DMS153 treated with DMSO at 0.1 percent for 48 hours (cell line): ENCODE measurements around the gene HERC3.

Experiments used
- DNase-seq: peaks from one replicate; lab custom pipeline; 2025; ENCODE audit not compliant: unreplicated experiment; lab: John Stamatoyannopoulos, UW

The HERC3 gene

GRCh38 chr4:88659055-88659889 is 67.0 kb downstream of the HERC3 start:
- peak; percentile 50 for DNase-seq

GRCh38 chr4:88659890-88660208 is 67.6 kb downstream of the HERC3 start:
- DNase-seq = no peak

- no peak for DNase-seq
Measured at GRCh38 chr4:88660446-88661294, 68.4 kb downstream of the HERC3 start.

- DNase-seq = no peak
Measured at GRCh38 chr4:88661739-88662138, 69.5 kb downstream of the HERC3 start.

- DNase-seq = peak; percentile 1
Measured at GRCh38 chr4:88672987-88673386, 80.7 kb downstream of the HERC3 start.

- no peak for DNase-seq
Measured at GRCh38 chr4:88673886-88674285, 81.6 kb downstream of the HERC3 start.

GRCh38 chr4:88674565-88674964 is 82.3 kb downstream of the HERC3 start:
- DNase-seq = no peak

GRCh38 chr4:88674979-88675378 is 82.7 kb downstream of the HERC3 start:
- no peak for DNase-seq

- DNase-seq = no peak
Measured at GRCh38 chr4:88675543-88675942, 83.3 kb downstream of the HERC3 start.

- no peak for DNase-seq
Measured at GRCh38 chr4:88681209-88681608, 88.9 kb downstream of the HERC3 start.

GRCh38 chr4:88690355-88690754 is 98.1 kb downstream of the HERC3 start:
- DNase-seq = no peak

GRCh38 chr4:88693792-88694191 is 101.5 kb downstream of the HERC3 start:
- no peak for DNase-seq

GRCh38 chr4:88696630-88697029 is 104.3 kb downstream of the HERC3 start:
- DNase-seq = no peak

GRCh38 chr4:88697141-88697540 is 104.9 kb downstream of the HERC3 start:
- DNase-seq = no peak

GRCh38 chr4:88697588-88698329 is 105.5 kb downstream of the HERC3 start, which contains the start of gene NAP1L5:
TSS of gene NAP1L5 (minus strand) at chr4:88697829. CDS start at chr4:88697754, 75 bp downstream.
- DNase-seq = peak; percentile 13

- DNase-seq = no peak
Measured at GRCh38 chr4:88698519-88698918, 106.2 kb downstream of the HERC3 start.

GRCh38 chr4:88702782-88703181 is 110.5 kb downstream of the HERC3 start:
- DNase-seq = no peak

- DNase-seq = no peak
Measured at GRCh38 chr4:88705223-88705622, 112.9 kb downstream of the HERC3 start.

- no peak for DNase-seq
Measured at GRCh38 chr4:88705805-88706492, 113.7 kb downstream of the HERC3 start.

- DNase-seq = peak; percentile 45
Measured at GRCh38 chr4:88706574-88706973, 114.3 kb downstream of the HERC3 start.

- DNase-seq = no peak
Measured at GRCh38 chr4:88709989-88710388, 117.7 kb downstream of the HERC3 start.
